HCT116 (cell line): ENCODE results near the gene ATXN7L1. TPM values are rescaled to one million over a fixed set of nuclear protein-coding genes. Genes with fewer than 3 reads are reported as not detected.

Source experiments
- ATAC-seq: fragments of 200-7000 bp; cut with Tn5 transposase; 2 replicates; pipeline ENCODE4 v1.9.1; 2020; ENCODE audit warnings: mild to moderate bottlenecking, moderate library complexity
- BruUV-seq: library from RNA; stranded (reverse); fragments of 400-500 nt; replicated peaks from 2 replicates; lab custom pipeline; 2021; lab: Mats Ljungman, UMichigan
- CTCF ChIA-PET: fragments of 300-600 bp; sonication (Branson Sonifier 250); formaldehyde crosslinking; loops from one replicate; lab custom pipeline; 2021; ENCODE audit warnings: antibody characterized with exemption; lab: Charles Lee
- POLR2A ChIA-PET: fragments of 300-600, 350-600 bp; sonication (Branson Sonifier 250); formaldehyde crosslinking; loops from one replicate; lab custom pipeline; 2021; ENCODE audit warnings: antibody characterized with exemption; lab: Charles Lee
- RAD21 ChIA-PET, 2 experiments: fragments of 300-600 bp; sonication (Branson Sonifier 250); formaldehyde crosslinking; loops; one replicate each; lab custom pipeline; 2023; ENCODE audit warnings: low total read pairs in 2 of 2; ENCODE audit not compliant: uncharacterized antibody in 2 of 2, unreplicated experiment in 2 of 2, low non-redundant PET in 1 of 2; lab: Charles Lee
- DNase-seq: peaks from one replicate; pipeline ENCODE4 v3.0.0-alpha.2; 2010; ENCODE audit warnings: low read depth, low spot score
- H2AFZ ChIP-seq: fragments of 200-600 bp; shearing (Covaris generic), sonication (generic); 2 replicates; pipeline ENCODE4 v1.6.1; 2017; ENCODE audit warnings: low read depth, mixed run types, mixed read lengths, antibody characterized with exemption, low read length; ENCODE audit not compliant: poor library complexity, severe bottlenecking
- H3K27ac ChIP-seq: 2 replicates; pipeline ENCODE4 v1.5.1; 2012; ENCODE audit warnings: low read depth, low read length
- H3K27me3 ChIP-seq: fragments of 200-600 bp; sonication (generic); 2 replicates; pipeline ENCODE4 v1.6.1; 2016; ENCODE audit warnings: mixed run types, low read length, mixed read lengths; ENCODE audit not compliant: insufficient read depth
- H3K36me3 ChIP-seq, 2 experiments: fragments of 200-500 bp in 1 of 2; fragments of 200-600 bp in 1 of 2; sonication (Bioruptor generic) in 1 of 2; sonication (generic) in 1 of 2; 2 replicates each; pipeline versions ENCODE4 v1.5.1 to v1.6.1; 2014 to 2016; ENCODE audit warnings: low read length in 2 of 2, inconsistent platforms in 1 of 2, mixed read lengths in 1 of 2, mixed run types in 1 of 2; ENCODE audit not compliant: insufficient read depth in 2 of 2, control insufficient read depth in 1 of 2
- H3K4me1 ChIP-seq, 2 experiments: fragments of 200-600 bp in 1 of 2; sonication (generic) in 1 of 2; 2 replicates each; pipeline versions ENCODE4 v1.5.1 to v1.6.1; 2012 to 2017; ENCODE audit warnings: low read length in 2 of 2, inconsistent platforms in 1 of 2, mild to moderate bottlenecking in 1 of 2, mixed read lengths in 1 of 2, mixed run types in 1 of 2, moderate library complexity in 1 of 2; ENCODE audit not compliant: insufficient read depth in 2 of 2, control insufficient read depth in 1 of 2
- H3K4me2 ChIP-seq: fragments of 200-600 bp; sonication (generic); 2 replicates; pipeline ENCODE4 v1.6.1; 2017; ENCODE audit warnings: mixed run types, low read length, mixed read lengths
- H3K4me3 ChIP-seq, 2 experiments: fragments of 200-600 bp in 1 of 2; sonication (generic) in 1 of 2; replicated peaks in 1 of 2; 2 replicates each; pipeline ENCODE4 v1.5.1; 2011 to 2016; ENCODE audit warnings: low read length in 2 of 2, control low read depth in 1 of 2, low read depth in 1 of 2, mild to moderate bottlenecking in 1 of 2, mixed read lengths in 1 of 2, mixed run types in 1 of 2
- H3K79me2 ChIP-seq: fragments of 200-600 bp; sonication (generic); 2 replicates; pipeline ENCODE4 v1.6.1; 2017; ENCODE audit warnings: mild to moderate bottlenecking, mixed run types, low read length, moderate library complexity, mixed read lengths; ENCODE audit not compliant: insufficient read depth
- H3K9ac ChIP-seq: fragments of 200-600 bp; sonication (generic); 2 replicates; pipeline ENCODE4 v1.6.1; 2016; ENCODE audit warnings: low read length, mixed read lengths
- H3K9me2 ChIP-seq: fragments of 200-600 bp; sonication (generic), shearing (Covaris generic); 2 replicates; pipeline ENCODE4 v1.6.1; 2017; ENCODE audit warnings: mixed run types, mild to moderate bottlenecking, moderate library complexity; ENCODE audit not compliant: insufficient read depth
- H3K9me3 ChIP-seq, 2 experiments: fragments of 200-500 bp in 1 of 2; fragments of 200-600 bp in 1 of 2; sonication (Bioruptor generic) in 1 of 2; sonication (generic) in 1 of 2; 2 replicates each; pipeline ENCODE4 v1.6.1; 2014 to 2017; ENCODE audit warnings: low read length in 2 of 2, mixed read lengths in 2 of 2, inconsistent platforms in 1 of 2, low read depth in 1 of 2, mild to moderate bottlenecking in 1 of 2, mixed run types in 1 of 2, moderate library complexity in 1 of 2; ENCODE audit not compliant: control insufficient read depth in 1 of 2, insufficient read depth in 1 of 2
- H4K20me1 ChIP-seq: fragments of 200-600 bp; sonication (generic), shearing (Covaris generic); 2 replicates; pipeline ENCODE4 v1.6.1; 2017; ENCODE audit warnings: mixed run types, mild to moderate bottlenecking, moderate library complexity; ENCODE audit not compliant: insufficient read depth
- EGR1 ChIP-seq: IDR thresholded peaks from 2 replicates; pipeline ENCODE4 v1.6.1; 2012; ENCODE audit warnings: low read depth
- ELF1 ChIP-seq: IDR thresholded peaks from 2 replicates; pipeline ENCODE4 v1.6.1; 2012; ENCODE audit warnings: low read depth, borderline replicate concordance
- FOSL1 ChIP-seq: IDR thresholded peaks from 2 replicates; pipeline ENCODE4 v1.6.1; 2012; ENCODE audit warnings: low read depth
- JUND ChIP-seq: IDR thresholded peaks from 2 replicates; pipeline ENCODE4 v1.6.1; 2012
- POLR2A ChIP-seq: IDR thresholded peaks from 2 replicates; pipeline ENCODE4 v1.7.0; 2011; ENCODE audit warnings: borderline replicate concordance; ENCODE audit not compliant: insufficient read depth, insufficient read length; ENCODE audit errors: extremely low read depth
- POLR2AphosphoS5 ChIP-seq: IDR thresholded peaks from 2 replicates; pipeline ENCODE4 v1.6.1; 2011; ENCODE audit warnings: mild to moderate bottlenecking, low read depth, low read length, moderate library complexity
- RAD21 ChIP-seq: IDR thresholded peaks from 2 replicates; pipeline ENCODE4 v1.6.1; 2012; ENCODE audit warnings: low read depth, mild to moderate bottlenecking
- SRF ChIP-seq: IDR thresholded peaks from 2 replicates; pipeline ENCODE4 v1.6.1; 2012; ENCODE audit warnings: low read depth
- TCF7L2 ChIP-seq: IDR thresholded peaks from 2 replicates; pipeline ENCODE4 v1.7.0; 2011; ENCODE audit warnings: borderline replicate concordance, inconsistent platforms; ENCODE audit not compliant: insufficient read depth, insufficient read length; ENCODE audit errors: extremely low read depth
- YY1 ChIP-seq: IDR thresholded peaks from 2 replicates; pipeline ENCODE4 v1.6.1; 2011; ENCODE audit warnings: low read length, low read depth, moderate library complexity, mild to moderate bottlenecking; ENCODE audit not compliant: insufficient replicate concordance; ENCODE audit errors: extremely low read depth
- ZNF274 ChIP-seq: fragments of 200-500 bp; sonication (Bioruptor generic); IDR thresholded peaks from 2 replicates; pipeline ENCODE4 v1.6.1; 2014; ENCODE audit warnings: mild to moderate bottlenecking, low read depth, low read length, inconsistent platforms
- intact Hi-C: fragments of 100-400 bp; cut with micrococcal nuclease; formaldehyde crosslinking; loops from 2 replicates; pipeline ENCODE4 v1.10.0; 2022
- total RNA-seq: library from RNA; stranded (reverse); gene quantifications from one replicate; pipeline ENCODE4 v1.2.1, GENCODE V29; 2021; ENCODE audit not compliant: unreplicated experiment
- TF ChIP-seq, protein P1 (sequence below): IDR thresholded peaks from 2 replicates; pipeline ENCODE4 v1.6.1; 2012; ENCODE audit warnings: low read depth
- TF ChIP-seq, protein P2 (sequence below): IDR thresholded peaks from 2 replicates; pipeline ENCODE4 v1.6.1; 2012
- TF ChIP-seq, protein P3 (sequence below): IDR thresholded peaks from 2 replicates; pipeline ENCODE4 v1.6.1; 2012
- TF ChIP-seq, protein P4 (sequence below): IDR thresholded peaks from 2 replicates; pipeline ENCODE4 v1.6.1; 2011; ENCODE audit warnings: mild to moderate bottlenecking, low read length, moderate library complexity; ENCODE audit not compliant: insufficient replicate concordance; ENCODE audit errors: extremely low read depth
- TF ChIP-seq, protein P5 (sequence below), 3 experiments: fragments of 200-600 bp in 1 of 3; sonication (generic) in 1 of 3; IDR thresholded peaks in 2 of 3; conservative IDR thresholded peaks in 1 of 3; 2 replicates each; pipeline ENCODE4 v1.5.1; 2012 to 2017; ENCODE audit warnings: low read depth in 2 of 3, low read length in 2 of 3, antibody characterized with exemption in 1 of 3, borderline replicate concordance in 1 of 3, control low read depth in 1 of 3, mild to moderate bottlenecking in 1 of 3, mixed read lengths in 1 of 3, mixed run types in 1 of 3, moderate library complexity in 1 of 3; ENCODE audit not compliant: insufficient read depth in 1 of 3

Gene ATXN7L1
- total RNA-seq, 1 experiment from 2014 or later, result 11.5 TPM

DNA sequence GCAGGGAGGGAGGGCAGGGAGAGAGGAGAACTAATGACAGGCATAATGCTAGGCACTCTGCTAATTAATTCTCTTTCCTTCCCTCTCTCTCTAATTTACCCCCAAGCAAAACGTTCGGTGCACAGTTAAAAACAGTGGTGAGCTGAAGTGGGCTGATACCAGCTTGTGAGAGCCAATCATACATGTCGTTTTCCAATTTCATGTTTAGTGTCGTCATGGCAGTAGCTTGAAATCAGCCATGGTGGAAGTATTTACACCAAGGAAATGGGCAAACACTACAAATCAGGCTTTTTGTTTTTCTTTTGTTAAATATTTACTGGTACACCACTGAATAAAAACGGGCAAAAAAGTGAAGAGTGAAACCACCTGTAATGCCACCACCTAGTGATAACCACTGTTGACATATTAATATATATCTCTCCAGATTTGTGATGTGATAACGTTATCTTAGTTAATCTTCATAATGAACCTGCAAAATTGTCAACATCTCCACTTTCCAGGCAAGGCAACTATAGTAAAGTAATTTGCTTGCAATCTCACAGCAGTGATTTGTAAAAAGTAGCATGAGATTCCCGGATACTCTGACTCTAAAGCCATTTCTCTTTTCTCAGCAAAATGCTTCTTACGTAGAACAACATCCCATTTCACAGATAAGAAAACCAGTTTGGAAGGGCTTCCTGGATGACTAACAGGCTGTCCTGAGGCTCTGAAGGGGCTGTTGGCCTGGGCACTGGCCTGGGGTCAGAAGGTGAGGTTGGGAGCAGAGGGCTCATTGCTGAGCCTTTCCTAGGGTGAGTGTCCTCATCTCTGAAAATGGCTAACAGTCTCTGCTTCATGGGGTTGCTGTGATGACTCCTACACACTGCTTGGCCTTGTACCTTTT, 83.7 kb downstream of the ATXN7L1 start:
- Histone ChIP-seq H4K20me1 (no peaks in the 10 kb centered on the region), H3K79me2 (no peaks in the 10 kb centered on the region), H3K9me2 (no peaks in the 10 kb centered on the region), H3K27ac (no peak overlapping the region), H3K9me3 (no peaks in the 10 kb centered on the region), H2AFZ (no peak overlapping the region), H3K4me1 (peaks cover 17 to 64% of the 10 kb centered on the region in 2 experiments), H3K4me2 (no peak overlapping the region), H3K9ac (no peak overlapping the region), H3K36me3 (no peaks in the 10 kb centered on the region), H3K27me3 (no peaks in the 10 kb centered on the region), H3K4me3 (no peak overlapping the region)
- intact Hi-C loops, result no loop called here
- no peak for ATAC-seq
- ChIA-PET RAD21 (no interaction called here), POLR2A (no interaction called here), CTCF (no interaction called here)
- no TSS peak for BruUV-seq
- DNase-seq, result no peak
- TF ChIP-seq, protein P1, sequence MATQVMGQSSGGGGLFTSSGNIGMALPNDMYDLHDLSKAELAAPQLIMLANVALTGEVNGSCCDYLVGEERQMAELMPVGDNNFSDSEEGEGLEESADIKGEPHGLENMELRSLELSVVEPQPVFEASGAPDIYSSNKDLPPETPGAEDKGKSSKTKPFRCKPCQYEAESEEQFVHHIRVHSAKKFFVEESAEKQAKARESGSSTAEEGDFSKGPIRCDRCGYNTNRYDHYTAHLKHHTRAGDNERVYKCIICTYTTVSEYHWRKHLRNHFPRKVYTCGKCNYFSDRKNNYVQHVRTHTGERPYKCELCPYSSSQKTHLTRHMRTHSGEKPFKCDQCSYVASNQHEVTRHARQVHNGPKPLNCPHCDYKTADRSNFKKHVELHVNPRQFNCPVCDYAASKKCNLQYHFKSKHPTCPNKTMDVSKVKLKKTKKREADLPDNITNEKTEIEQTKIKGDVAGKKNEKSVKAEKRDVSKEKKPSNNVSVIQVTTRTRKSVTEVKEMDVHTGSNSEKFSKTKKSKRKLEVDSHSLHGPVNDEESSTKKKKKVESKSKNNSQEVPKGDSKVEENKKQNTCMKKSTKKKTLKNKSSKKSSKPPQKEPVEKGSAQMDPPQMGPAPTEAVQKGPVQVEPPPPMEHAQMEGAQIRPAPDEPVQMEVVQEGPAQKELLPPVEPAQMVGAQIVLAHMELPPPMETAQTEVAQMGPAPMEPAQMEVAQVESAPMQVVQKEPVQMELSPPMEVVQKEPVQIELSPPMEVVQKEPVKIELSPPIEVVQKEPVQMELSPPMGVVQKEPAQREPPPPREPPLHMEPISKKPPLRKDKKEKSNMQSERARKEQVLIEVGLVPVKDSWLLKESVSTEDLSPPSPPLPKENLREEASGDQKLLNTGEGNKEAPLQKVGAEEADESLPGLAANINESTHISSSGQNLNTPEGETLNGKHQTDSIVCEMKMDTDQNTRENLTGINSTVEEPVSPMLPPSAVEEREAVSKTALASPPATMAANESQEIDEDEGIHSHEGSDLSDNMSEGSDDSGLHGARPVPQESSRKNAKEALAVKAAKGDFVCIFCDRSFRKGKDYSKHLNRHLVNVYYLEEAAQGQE, result no peak
- TF ChIP-seq ZNF274, result no peak
- TF ChIP-seq, protein P2, sequence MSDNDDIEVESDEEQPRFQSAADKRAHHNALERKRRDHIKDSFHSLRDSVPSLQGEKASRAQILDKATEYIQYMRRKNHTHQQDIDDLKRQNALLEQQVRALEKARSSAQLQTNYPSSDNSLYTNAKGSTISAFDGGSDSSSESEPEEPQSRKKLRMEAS, result no peak
- no peak for TF ChIP-seq RAD21
- no peak for TF ChIP-seq TCF7L2
- no peak for TF ChIP-seq JUND
- TF ChIP-seq, protein P3, sequence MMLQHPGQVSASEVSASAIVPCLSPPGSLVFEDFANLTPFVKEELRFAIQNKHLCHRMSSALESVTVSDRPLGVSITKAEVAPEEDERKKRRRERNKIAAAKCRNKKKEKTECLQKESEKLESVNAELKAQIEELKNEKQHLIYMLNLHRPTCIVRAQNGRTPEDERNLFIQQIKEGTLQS, result no peak
- TF ChIP-seq YY1, result no peak
- TF ChIP-seq EGR1, result no peak
- TF ChIP-seq, protein P4, sequence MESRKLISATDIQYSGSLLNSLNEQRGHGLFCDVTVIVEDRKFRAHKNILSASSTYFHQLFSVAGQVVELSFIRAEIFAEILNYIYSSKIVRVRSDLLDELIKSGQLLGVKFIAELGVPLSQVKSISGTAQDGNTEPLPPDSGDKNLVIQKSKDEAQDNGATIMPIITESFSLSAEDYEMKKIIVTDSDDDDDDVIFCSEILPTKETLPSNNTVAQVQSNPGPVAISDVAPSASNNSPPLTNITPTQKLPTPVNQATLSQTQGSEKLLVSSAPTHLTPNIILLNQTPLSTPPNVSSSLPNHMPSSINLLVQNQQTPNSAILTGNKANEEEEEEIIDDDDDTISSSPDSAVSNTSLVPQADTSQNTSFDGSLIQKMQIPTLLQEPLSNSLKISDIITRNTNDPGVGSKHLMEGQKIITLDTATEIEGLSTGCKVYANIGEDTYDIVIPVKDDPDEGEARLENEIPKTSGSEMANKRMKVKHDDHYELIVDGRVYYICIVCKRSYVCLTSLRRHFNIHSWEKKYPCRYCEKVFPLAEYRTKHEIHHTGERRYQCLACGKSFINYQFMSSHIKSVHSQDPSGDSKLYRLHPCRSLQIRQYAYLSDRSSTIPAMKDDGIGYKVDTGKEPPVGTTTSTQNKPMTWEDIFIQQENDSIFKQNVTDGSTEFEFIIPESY, result no peak
- TF ChIP-seq FOSL1, result no peak
- TF ChIP-seq POLR2AphosphoS5, result no peak
- TF ChIP-seq POLR2A, result no peak
- TF ChIP-seq, protein P5, sequence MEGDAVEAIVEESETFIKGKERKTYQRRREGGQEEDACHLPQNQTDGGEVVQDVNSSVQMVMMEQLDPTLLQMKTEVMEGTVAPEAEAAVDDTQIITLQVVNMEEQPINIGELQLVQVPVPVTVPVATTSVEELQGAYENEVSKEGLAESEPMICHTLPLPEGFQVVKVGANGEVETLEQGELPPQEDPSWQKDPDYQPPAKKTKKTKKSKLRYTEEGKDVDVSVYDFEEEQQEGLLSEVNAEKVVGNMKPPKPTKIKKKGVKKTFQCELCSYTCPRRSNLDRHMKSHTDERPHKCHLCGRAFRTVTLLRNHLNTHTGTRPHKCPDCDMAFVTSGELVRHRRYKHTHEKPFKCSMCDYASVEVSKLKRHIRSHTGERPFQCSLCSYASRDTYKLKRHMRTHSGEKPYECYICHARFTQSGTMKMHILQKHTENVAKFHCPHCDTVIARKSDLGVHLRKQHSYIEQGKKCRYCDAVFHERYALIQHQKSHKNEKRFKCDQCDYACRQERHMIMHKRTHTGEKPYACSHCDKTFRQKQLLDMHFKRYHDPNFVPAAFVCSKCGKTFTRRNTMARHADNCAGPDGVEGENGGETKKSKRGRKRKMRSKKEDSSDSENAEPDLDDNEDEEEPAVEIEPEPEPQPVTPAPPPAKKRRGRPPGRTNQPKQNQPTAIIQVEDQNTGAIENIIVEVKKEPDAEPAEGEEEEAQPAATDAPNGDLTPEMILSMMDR (IDR thresholded peaks at IDR 0.05 in 2 of 3, conservative IDR thresholded peaks at IDR 0.05 in 1 of 3; ENCODE audit: borderline replicate concordance in 1 of 3, insufficient read depth in 1 of 3, low read depth in 2 of 3, low read length in 2 of 3), result no peak
- TF ChIP-seq SRF, result no peak
- TF ChIP-seq ELF1, result no peak
